Mesenchymal stem cell (in vitro differentiated cells and primary cell): ENCODE measurements around the gene FOXK1.
A peak's percentile ranks its signal among the peaks of the same experiment; 100 is the strongest.

Experiments
- DNase-seq: peaks from one replicate; pipeline ENCODE4 v3.0.0-alpha.2; 2013
- H2AFZ ChIP-seq: one replicate; pipeline ENCODE4 v1.6.1; 2013; ENCODE audit warnings: low read depth, mild to moderate bottlenecking, control low read depth, inconsistent platforms, low read length, moderate library complexity
- H2AK5ac ChIP-seq: 2 replicates; pipeline ENCODE4 v1.6.1; 2013; ENCODE audit warnings: low read length, moderate library complexity, mild to moderate bottlenecking, inconsistent platforms; ENCODE audit not compliant: severe bottlenecking
- H2BK120ac ChIP-seq: one replicate; pipeline ENCODE4 v1.6.1; 2013; ENCODE audit warnings: low read depth, mild to moderate bottlenecking, inconsistent platforms, low read length, moderate library complexity
- H2BK12ac ChIP-seq, 2 experiments: one replicate each; pipeline ENCODE4 v1.6.1; 2013; ENCODE audit warnings: inconsistent platforms in 2 of 2, low read length in 2 of 2, mild to moderate bottlenecking in 2 of 2, moderate library complexity in 2 of 2, control low read depth in 1 of 2
- H2BK15ac ChIP-seq: one replicate; pipeline ENCODE4 v1.6.1; 2013; ENCODE audit warnings: mild to moderate bottlenecking, low read depth, inconsistent platforms; ENCODE audit not compliant: poor library complexity, severe bottlenecking
- H2BK5ac ChIP-seq: 2 replicates; pipeline ENCODE4 v1.6.1; 2013; ENCODE audit warnings: low read depth, mild to moderate bottlenecking, low read length, control low read depth, inconsistent platforms; ENCODE audit not compliant: poor library complexity, severe bottlenecking
- H3K14ac ChIP-seq, 2 experiments: one replicate each; pipeline ENCODE4 v1.6.1; 2013; ENCODE audit warnings: inconsistent platforms in 2 of 2, low read length in 2 of 2, control low read depth in 1 of 2, mild to moderate bottlenecking in 1 of 2, moderate library complexity in 1 of 2
- H3K18ac ChIP-seq, 2 experiments: one replicate each; pipeline ENCODE4 v1.6.1; 2013; ENCODE audit warnings: inconsistent platforms in 2 of 2, low read length in 2 of 2, control low read depth in 1 of 2, low read depth in 1 of 2, mild to moderate bottlenecking in 1 of 2
- H3K23ac ChIP-seq, 2 experiments: one replicate each; pipeline ENCODE4 v1.6.1; 2013; ENCODE audit warnings: inconsistent platforms in 2 of 2, low read length in 2 of 2, mild to moderate bottlenecking in 2 of 2, moderate library complexity in 2 of 2, control low read depth in 1 of 2
- H3K27ac ChIP-seq: 2 replicates; pipeline ENCODE4 v1.5.1; 2013; ENCODE audit warnings: mild to moderate bottlenecking, moderate library complexity, low read length, control low read depth, inconsistent platforms; ENCODE audit not compliant: poor library complexity, severe bottlenecking
- H3K27me3 ChIP-seq, 2 experiments: 2 replicates each; pipeline versions ENCODE4 v1.6.1 to v1.7.0; 2013; ENCODE audit warnings: low read length in 2 of 2, mild to moderate bottlenecking in 2 of 2, moderate library complexity in 2 of 2, control low read depth in 1 of 2, inconsistent platforms in 1 of 2; ENCODE audit not compliant: control insufficient read depth in 1 of 2, insufficient read depth in 1 of 2
- H3K36me3 ChIP-seq, 2 experiments: 2 replicates each; pipeline versions ENCODE4 v1.6.1 to v1.7.0; 2013; ENCODE audit warnings: low read length in 2 of 2, control low read depth in 1 of 2, inconsistent platforms in 1 of 2, low read depth in 1 of 2, mild to moderate bottlenecking in 1 of 2; ENCODE audit not compliant: insufficient read depth in 2 of 2, control insufficient read depth in 1 of 2
- H3K4ac ChIP-seq, 2 experiments: one replicate each; pipeline ENCODE4 v1.6.1; 2013; ENCODE audit warnings: inconsistent platforms in 2 of 2, low read length in 2 of 2, mild to moderate bottlenecking in 2 of 2, moderate library complexity in 2 of 2, control low read depth in 1 of 2, low read depth in 1 of 2
- H3K4me1 ChIP-seq: 2 replicates; pipeline ENCODE4 v1.6.1; 2013; ENCODE audit warnings: low read depth, low read length, control low read depth; ENCODE audit not compliant: control insufficient read depth, insufficient read depth
- H3K4me2 ChIP-seq: 2 replicates; pipeline ENCODE4 v1.6.1; 2013; ENCODE audit warnings: low read length, mild to moderate bottlenecking, inconsistent platforms; ENCODE audit not compliant: poor library complexity, severe bottlenecking
- H3K4me3 ChIP-seq, 2 experiments: 2 replicates each; pipeline versions ENCODE4 v1.5.1 to v1.7.0; 2013; ENCODE audit warnings: low read length in 2 of 2, mild to moderate bottlenecking in 2 of 2, control low read depth in 1 of 2, low read depth in 1 of 2; ENCODE audit not compliant: insufficient read depth in 1 of 2
- H3K79me1 ChIP-seq: replicated peaks from 2 replicates; pipeline ENCODE4 v1.6.1; 2013; ENCODE audit warnings: mild to moderate bottlenecking, control low read depth, low read length, inconsistent platforms; ENCODE audit not compliant: poor library complexity, severe bottlenecking
- H3K9ac ChIP-seq: 2 replicates; pipeline ENCODE4 v1.7.0; 2013; ENCODE audit warnings: mild to moderate bottlenecking, low read length, moderate library complexity
- H3K9me3 ChIP-seq: 2 replicates; pipeline ENCODE4 v1.7.0; 2013; ENCODE audit warnings: mild to moderate bottlenecking, low read length; ENCODE audit not compliant: control insufficient read depth
- H4K8ac ChIP-seq: one replicate; pipeline ENCODE4 v1.6.1; 2013; ENCODE audit warnings: inconsistent platforms, mild to moderate bottlenecking, low read length, moderate library complexity
- H4K91ac ChIP-seq: one replicate; pipeline ENCODE4 v1.6.1; 2013; ENCODE audit warnings: mild to moderate bottlenecking, low read length, inconsistent platforms
- WGBS: methylation state at CpG from one replicate; pipeline ENCODE4 v1.1.7; 2013; ENCODE audit warnings: mixed read lengths; 5-methylcytosine and 5-hydroxymethylcytosine counted together

The FOXK1 gene

GRCh38 chr7:4703532-4703931 is 21.4 kb downstream of the FOXK1 start:
- Histone ChIP-seq H3K79me1 (peaks cover 11% of the 10 kb centered on the region), H3K23ac (peak overlapping the region; percentile 8 to 97), H2AFZ (no peak overlapping the region), H3K4me2 (no peak overlapping the region), H3K4me3 (peak overlapping the region in 1 of 2 experiments; percentile 65), H4K8ac (peak overlapping the region; percentile 97), H2AK5ac (no peak overlapping the region), H4K91ac (peak overlapping the region; percentile 97), H2BK15ac (no peak overlapping the region), H3K9me3 (no peaks in the 10 kb centered on the region), H2BK120ac (no peak overlapping the region), H3K36me3 (peaks cover 4 to 13% of the 10 kb centered on the region in 2 experiments), H2BK12ac (peak overlapping the region; percentile 29 to 70), H3K14ac (peak overlapping the region in 1 of 2 experiments; percentile 85), H3K27me3 (no peaks in the 10 kb centered on the region), H3K18ac (peak overlapping the region; percentile 88 to 97), H3K27ac (no peak overlapping the region), H3K4me1 (peaks cover 38% of the 10 kb centered on the region), H2BK5ac (no peak overlapping the region), H3K4ac (peak overlapping the region; percentile 65 to 96), H3K9ac (peak overlapping the region; percentile 48)
- WGBS, result 89% methylated on average over 8 of the region's 9 CpGs
- DNase-seq, result no peak

- Histone ChIP-seq H3K9ac (no peak overlapping the region), H3K4me1 (peaks cover 35% of the 10 kb centered on the region), H4K8ac (peak overlapping the region; percentile 89), H3K36me3 (peaks cover 14 to 27% of the 10 kb centered on the region in 2 experiments), H2BK15ac (peak overlapping the region; percentile 80), H3K79me1 (peaks cover 22% of the 10 kb centered on the region), H2BK5ac (no peak overlapping the region), H2AK5ac (peak overlapping the region; percentile 27), H3K18ac (peak overlapping the region; percentile 90 to 98), H2BK120ac (peak overlapping the region; percentile 90), H3K4ac (peak overlapping the region; percentile 75 to 85), H2AFZ (no peak overlapping the region), H2BK12ac (peak overlapping the region; percentile 85 to 94), H3K27ac (peak overlapping the region; percentile 62), H3K27me3 (no peaks in the 10 kb centered on the region), H3K9me3 (no peaks in the 10 kb centered on the region), H3K14ac (peak overlapping the region in 1 of 2 experiments; percentile 11), H3K4me2 (no peak overlapping the region), H3K23ac (peak overlapping the region in 1 of 2 experiments; percentile 19), H3K4me3 (peak overlapping the region in 1 of 2 experiments; percentile 1), H4K91ac (peak overlapping the region; percentile 93)
- DNase-seq, result peak; percentile 85
- WGBS, result 2% methylated on average over 20 of the region's 21 CpGs
Observed at GRCh38 chr7:4706384-4707216, 24.5 kb downstream of the FOXK1 start.

GRCh38 chr7:4707217-4707741 is 25.2 kb downstream of the FOXK1 start:
- peak overlapping the region; percentile 74 for H4K8ac ChIP-seq
- H3K9ac ChIP-seq, result no peak overlapping the region
- peak overlapping the region; percentile 93 for H4K91ac ChIP-seq
- H2BK15ac ChIP-seq, result no peak overlapping the region
- peak overlapping the region; percentile 62 for H3K27ac ChIP-seq
- H3K79me1 ChIP-seq, result peaks cover 24% of the 10 kb centered on the region
- H3K14ac ChIP-seq, result peak overlapping the region in 1 of 2 experiments; percentile 11
- peak overlapping the region; percentile 65 to 94 for H2BK12ac ChIP-seq
- peaks cover 41% of the 10 kb centered on the region for H3K4me1 ChIP-seq
- H3K4me2 ChIP-seq, result no peak overlapping the region
- H2AK5ac ChIP-seq, result peak overlapping the region; percentile 13
- H3K23ac ChIP-seq, result no peak overlapping the region
- WGBS, result 3% methylated on average over 21 of the region's 22 CpGs
- DNase-seq, result peak; percentile 81
- no peak overlapping the region for H3K4me3 ChIP-seq
- H3K9me3 ChIP-seq, result no peaks in the 10 kb centered on the region
- no peak overlapping the region for H2AFZ ChIP-seq
- no peak overlapping the region for H2BK5ac ChIP-seq
- peaks cover 14 to 29% of the 10 kb centered on the region in 2 experiments for H3K36me3 ChIP-seq
- H3K27me3 ChIP-seq, result no peaks in the 10 kb centered on the region
- peak overlapping the region; percentile 67 to 98 for H3K18ac ChIP-seq
- peak overlapping the region; percentile 90 for H2BK120ac ChIP-seq
- peak overlapping the region; percentile 29 to 85 for H3K4ac ChIP-seq

GRCh38 chr7:4707980-4708411 is 25.9 kb downstream of the FOXK1 start:
- H3K9me3 ChIP-seq, result no peaks in the 10 kb centered on the region
- no peak overlapping the region for H2BK5ac ChIP-seq
- peak overlapping the region in 1 of 2 experiments; percentile 38 for H3K23ac ChIP-seq
- H3K79me1 ChIP-seq, result peaks cover 20% of the 10 kb centered on the region
- peak overlapping the region; percentile 59 for H2AK5ac ChIP-seq
- H3K4me2 ChIP-seq, result no peak overlapping the region
- peak overlapping the region; percentile 80 for H4K91ac ChIP-seq
- peak overlapping the region; percentile 83 to 100 for H2BK12ac ChIP-seq
- peaks cover 14 to 25% of the 10 kb centered on the region in 2 experiments for H3K36me3 ChIP-seq
- peak overlapping the region in 1 of 2 experiments; percentile 29 for H3K14ac ChIP-seq
- H3K9ac ChIP-seq, result no peak overlapping the region
- H3K18ac ChIP-seq, result peak overlapping the region; percentile 74 to 98
- H3K4me3 ChIP-seq, result no peak overlapping the region
- WGBS, result 38% methylated on average over 12 of the region's 12 CpGs
- no peaks in the 10 kb centered on the region for H3K27me3 ChIP-seq
- no peak for DNase-seq
- no peak overlapping the region for H2AFZ ChIP-seq
- H3K4me1 ChIP-seq, result peaks cover 35% of the 10 kb centered on the region
- peak overlapping the region; percentile 61 for H4K8ac ChIP-seq
- peak overlapping the region; percentile 90 for H2BK120ac ChIP-seq
- H3K4ac ChIP-seq, result peak overlapping the region in 1 of 2 experiments; percentile 21
- H2BK15ac ChIP-seq, result no peak overlapping the region
- no peak overlapping the region for H3K27ac ChIP-seq
